ENCODE measurements around the gene BRD4.
"Not testable (repeated sequence)": the region's sequence is repeated elsewhere in the genome, so short reads cannot be mapped to it uniquely, and the experiment has no call there.

BRD4 gene
- 17.7 to 79.8 (median 28.3) reads per million in 18 experiments for total RNA-seq

DNA sequence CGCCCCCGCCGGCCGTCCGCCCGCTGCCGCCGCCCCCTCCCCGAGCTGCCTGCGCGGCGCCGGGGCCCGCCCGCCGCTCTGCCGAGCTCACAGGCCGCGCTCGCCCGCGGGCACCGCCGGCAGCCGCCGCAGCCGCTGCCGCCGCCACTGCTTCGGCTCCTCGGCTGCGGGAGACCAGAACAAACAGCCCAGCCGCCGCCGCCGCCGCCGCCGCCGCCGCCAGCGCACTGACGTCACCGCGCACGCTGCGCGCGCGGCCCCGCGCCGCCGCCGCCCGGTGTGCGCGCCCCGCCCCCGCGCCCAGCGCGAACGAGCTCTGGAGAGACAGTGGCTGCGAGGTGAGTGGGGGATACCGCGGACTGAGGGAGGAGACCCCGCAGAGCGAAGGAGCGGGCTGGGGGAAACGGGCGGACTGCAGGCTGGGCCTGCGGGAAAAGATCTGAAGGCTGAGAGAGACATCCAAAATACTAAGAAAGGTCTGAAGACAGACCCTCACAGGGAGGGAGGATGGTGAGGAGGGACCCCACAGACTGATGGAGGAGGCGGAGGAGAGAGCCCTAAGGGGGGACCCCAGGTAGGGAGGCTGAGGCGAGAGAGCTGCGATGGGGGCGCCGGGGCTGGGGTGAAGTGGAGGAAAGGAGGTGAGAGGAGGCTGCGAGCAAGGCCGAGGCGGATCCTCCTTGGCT is at the start of gene BRD4:
Gene BRD4 (minus strand): TSS at position 229 of the 686 bp plus-strand sequence. CDS start 59,440 bp downstream, outside the sequence.
- peak; percentile 47 to 84 for DNase-seq

DNA sequence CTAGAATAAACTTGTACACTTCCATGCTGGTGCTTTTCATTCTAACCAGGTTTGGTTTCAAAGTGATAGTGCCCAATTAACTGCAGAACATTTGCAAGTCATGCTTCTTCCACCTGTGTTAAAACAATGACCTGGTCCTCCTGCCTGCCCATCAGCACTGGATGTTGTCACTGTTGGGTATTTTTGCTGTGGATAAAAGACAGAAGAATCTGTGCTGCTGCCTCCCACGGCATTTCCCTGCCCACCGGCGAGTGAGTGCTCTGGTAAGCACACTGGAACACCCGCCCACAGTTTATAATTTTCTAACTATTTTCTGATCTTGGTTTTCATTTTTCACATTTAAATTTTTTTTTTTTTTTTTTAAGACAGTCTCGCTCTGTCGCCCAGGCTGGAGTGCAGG is 49.5 kb upstream of the BRD4 start:
- DNase-seq = no peak

- DNase-seq = no peak
These were observed 49.1 kb upstream of the BRD4 start for GRCh38 chr19:15381429-15381828.

DNA sequence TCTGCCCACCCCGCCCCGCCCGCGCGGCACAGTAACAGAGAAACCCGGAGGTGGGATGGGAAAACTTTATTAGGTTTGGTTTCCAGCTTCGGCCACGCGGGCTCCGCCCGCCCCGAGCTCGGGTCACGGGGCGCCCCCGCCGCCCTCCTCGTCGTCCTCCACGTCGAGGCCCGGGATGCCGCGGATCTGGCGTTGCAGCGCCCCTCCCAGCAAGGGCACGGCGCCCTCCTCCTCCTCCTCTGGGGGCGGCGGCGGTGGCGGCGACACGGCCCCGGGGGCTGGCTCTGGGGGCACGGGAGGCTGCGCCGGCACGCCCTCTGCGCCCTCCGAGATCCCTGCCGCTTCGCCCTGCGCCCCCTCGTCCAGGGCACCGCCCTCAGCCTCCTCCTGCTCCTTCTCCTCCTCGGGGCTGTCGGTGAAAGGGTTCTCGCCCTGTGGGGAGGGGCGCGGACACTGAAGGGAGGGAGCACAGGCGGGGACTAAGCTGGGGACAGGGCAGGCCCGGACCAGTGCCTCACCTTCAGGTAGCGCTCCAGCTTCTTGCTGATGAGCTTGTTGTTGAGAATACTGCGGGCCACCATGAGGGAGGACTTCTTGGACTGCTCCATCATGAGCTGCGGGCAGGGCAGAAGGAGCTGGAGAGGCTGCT is 47.8 kb upstream of the BRD4 start:
- DNase-seq = peak in 1 of 2 donors; percentile 22

DNA sequence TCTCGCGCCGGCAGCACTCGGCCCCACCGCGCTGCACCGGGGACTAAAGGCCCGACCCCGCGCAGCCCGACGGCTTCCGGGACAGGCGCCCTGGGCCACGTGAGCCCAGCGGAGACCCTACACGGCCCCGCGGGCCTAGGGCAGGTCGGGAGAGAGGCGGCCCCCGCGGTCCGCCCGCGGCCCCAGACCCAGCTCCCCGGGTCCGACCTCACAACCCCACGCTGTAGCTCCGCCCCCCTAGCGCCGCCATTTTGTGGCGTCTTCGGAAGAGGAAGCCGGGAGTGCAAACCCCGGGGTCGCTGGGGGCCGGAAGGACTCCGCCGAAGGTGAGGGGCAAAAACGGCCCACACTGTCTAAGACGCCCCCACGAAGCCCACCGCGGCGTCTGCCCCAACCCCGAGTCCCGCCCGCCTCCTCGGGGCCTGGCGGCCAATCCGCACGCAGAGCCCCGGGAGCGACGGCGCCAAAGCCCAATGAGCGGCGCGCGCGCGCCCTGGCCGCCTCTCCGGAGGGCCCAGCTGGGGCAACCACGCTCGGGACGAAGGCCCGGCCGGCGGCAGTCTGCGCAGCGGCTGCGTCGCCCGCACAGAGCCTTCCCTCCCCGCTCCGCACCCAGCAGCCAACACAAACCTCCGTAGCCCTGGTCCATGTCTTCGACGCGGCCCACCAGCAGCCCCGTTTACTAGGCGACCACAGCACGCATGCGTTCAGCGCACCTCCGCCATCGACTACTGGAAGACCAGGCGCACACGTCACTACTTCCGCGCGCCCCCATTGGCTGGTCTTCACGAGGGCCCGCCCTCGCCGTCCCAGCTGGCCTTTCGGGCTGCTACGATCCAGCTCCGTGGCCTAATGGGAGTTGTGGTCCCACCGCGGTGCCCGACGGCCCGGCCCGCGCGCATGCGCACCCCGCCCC is 47.0 kb upstream of the BRD4 start, which contains the start of gene AKAP8:
Gene AKAP8 (minus strand): TSS at position 705 of the 916 bp plus-strand sequence. CDS start 56 bp downstream, at position 649.
- peak; percentile 99 for DNase-seq

GRCh38 chr19:15378534-15379082 is 46.3 kb upstream of the BRD4 start:
- peak; percentile 42 to 63 for DNase-seq

DNA sequence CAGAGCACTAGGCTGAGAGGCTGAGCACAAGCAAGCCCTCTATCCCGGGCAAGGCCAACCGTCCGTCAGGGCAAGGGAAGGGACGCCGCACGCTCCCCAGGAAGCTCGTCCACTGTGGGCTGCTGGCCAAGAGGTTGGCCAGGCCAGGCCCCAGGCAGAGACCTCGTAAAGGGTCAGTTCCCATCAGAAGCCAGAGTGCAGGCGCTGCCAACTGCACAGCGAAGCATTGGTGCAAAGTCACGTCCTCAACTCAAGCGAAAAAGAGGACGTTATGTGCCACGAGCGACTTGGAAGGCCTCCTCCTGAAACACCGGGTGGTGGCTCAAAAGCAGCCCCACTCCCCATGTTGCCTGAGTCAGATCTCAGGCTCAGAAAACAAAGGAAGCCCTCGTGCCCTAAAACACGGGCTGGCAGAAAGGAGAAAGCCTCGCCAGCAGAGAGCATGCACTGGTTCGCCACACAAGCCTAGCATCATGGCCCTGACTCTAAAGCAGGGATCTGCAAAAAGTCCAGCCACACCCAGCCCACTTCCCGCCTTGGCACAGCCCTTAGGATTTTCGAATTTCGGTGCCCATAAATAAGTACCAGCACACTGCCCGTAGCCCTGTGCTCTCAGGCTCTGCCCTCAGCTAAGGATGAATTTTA is 42.6 kb upstream of the BRD4 start:
- no peak for DNase-seq

- DNase-seq = no peak
These were observed 41.8 kb upstream of the BRD4 start for GRCh38 chr19:15374105-15374651.

- no peak for DNase-seq
These were observed 41.3 kb upstream of the BRD4 start for GRCh38 chr19:15373644-15374043.

DNA sequence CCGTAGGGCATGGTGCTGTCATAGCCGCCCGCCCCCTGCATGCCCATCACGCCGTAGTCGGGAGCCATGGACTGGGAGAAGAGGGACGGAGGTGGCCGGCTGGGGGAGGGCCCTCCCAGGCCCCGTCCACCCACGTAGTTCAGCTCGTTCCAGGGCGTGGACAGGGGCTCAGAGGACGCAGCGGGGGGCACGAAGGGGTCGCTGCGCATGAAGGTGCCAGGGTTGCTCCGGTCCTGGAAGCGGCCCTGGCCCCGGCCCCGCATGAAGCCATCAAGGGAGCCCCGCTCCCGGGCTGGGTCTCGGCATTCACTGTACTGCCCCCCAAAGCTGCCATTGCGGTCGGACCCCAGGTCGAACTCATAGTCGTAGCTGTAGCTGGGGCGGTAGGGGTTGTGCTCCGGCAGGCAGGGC is 40.6 kb upstream of the BRD4 start:
- DNase-seq = no peak

DNA sequence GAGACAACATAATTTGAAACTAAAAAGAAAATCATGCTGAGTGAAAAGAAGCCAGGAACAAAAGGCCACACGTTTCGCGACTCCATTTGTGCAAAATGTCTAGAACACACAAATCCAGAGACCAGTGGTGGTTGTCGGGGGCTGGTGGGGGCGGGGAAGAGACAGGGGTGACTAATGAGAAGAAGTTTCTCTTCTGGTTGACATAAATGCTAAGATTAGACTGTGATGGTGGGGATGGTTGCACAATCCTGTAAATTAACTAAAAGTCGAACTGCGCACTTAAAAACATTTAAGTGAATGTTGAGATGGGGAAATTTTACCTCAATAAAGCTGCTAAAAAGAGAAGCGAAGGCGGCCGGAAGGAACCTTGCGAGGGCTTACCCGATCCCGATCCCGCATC is 40.1 kb upstream of the BRD4 start:
- DNase-seq = no peak

GRCh38 chr19:15371786-15372380 is 39.5 kb upstream of the BRD4 start:
- DNase-seq = no peak

DNA sequence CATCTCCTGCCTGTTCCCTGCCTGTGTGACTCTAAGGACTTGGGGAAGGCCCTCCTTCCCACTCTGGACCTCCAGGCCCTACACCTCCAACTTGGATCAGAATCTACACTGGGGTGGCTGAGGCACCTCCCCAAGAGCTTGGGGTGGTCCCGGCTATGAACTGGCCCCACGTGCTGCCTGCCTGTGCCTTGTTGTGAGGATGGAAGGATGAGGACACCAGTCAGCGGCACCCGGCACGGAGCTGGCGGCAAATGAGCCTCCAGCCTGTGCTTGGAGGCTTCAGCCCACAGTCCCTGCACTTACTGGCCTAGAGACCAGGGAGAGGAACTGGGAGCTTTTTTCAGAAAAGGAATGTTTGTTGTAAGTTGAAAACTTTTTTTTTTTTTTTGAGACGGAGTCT is 38.8 kb upstream of the BRD4 start:
- no peak for DNase-seq

GRCh38 chr19:15369594-15369891 is 37.2 kb upstream of the BRD4 start:
- no peak for DNase-seq

- DNase-seq = no peak
These were observed 36.7 kb upstream of the BRD4 start for GRCh38 chr19:15368798-15369593.

DNA sequence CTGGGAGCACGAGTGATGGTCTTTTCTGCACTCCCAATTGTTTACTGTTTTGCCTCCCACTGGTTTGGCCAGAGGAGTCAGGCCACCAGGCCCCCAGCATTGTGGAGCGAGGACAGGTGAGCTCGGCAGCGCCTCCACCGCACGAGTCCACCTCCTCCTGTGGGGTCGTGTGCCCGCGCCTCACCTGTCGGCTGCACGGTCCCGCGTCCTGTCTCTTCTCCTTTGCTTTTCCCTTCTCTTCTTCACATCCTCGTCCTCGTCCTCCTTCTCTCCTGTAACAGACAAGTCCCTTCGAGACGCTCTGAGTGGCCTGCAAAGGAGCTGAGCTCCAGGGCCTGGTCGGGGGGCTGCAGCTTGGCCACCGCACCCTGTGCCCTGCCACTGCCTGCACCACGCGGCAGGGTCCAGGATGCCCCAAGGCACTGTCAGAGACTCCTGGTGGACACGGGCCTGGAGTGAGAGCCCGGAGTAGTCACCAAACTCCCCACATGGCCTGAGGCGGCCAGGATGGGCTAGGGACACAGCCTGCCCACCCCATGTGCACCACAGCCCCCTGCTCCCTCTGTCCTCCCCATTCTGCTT is 35.8 kb upstream of the BRD4 start:
- DNase-seq = no peak

GRCh38 chr19:15367439-15367838 is 35.1 kb upstream of the BRD4 start:
- no peak for DNase-seq

- DNase-seq = no peak
These were observed 32.9 kb upstream of the BRD4 start for GRCh38 chr19:15365264-15365663.

- DNase-seq = not testable (repeated sequence)
These were observed 31.5 kb upstream of the BRD4 start for GRCh38 chr19:15363791-15364190.

DNA sequence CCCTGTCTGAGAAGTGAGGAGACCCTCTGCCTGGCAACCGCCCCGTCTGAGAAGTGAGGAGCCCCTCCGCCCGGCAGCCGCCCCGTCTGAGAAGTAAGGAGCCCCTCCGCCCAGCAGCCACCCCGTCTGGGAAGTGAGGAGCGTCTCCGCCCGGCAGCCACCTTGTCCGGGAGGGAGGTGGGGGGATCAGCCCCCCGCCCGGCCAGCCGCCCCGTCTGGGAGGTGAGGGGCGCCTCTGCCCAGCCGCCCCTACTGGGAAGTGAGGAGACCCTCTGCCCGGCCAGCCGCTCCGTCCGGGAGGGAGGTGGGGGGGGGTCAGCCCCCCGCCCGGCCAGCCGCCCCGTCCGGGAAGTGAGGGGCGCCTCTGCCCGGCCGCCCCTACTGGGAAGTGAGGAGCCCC is 30.7 kb upstream of the BRD4 start:
- DNase-seq = not testable (repeated sequence)
